Measurements from ENCODE around the gene LRRC41.
"Not testable (repeated sequence)": the region's sequence is repeated elsewhere in the genome, so short reads cannot be mapped to it uniquely, and the experiment has no call there.

The LRRC41 gene

GRCh38 chr1:46246136-46246535 lies 57.3 kb downstream of the LRRC41 start:
- peak overlapping the region; percentile 89 for H3K4me3 Mint-ChIP-seq
- ATAC-seq; H3K9me3 Mint-ChIP-seq; DNase-seq (ENCODE audit: low spot score in 2 of 2): not testable (repeated sequence)
- H3K4me1 Mint-ChIP-seq: peaks cover 27% of the 10 kb centered on the region
- peak overlapping the region; percentile 93 for H3K27ac Mint-ChIP-seq
- peaks cover 38% of the 10 kb centered on the region for H3K36me3 Mint-ChIP-seq

GRCh38 chr1:46244656-46245371 lies 58.6 kb downstream of the LRRC41 start:
- no peak for ATAC-seq
- peaks cover 27% of the 10 kb centered on the region for H3K4me1 Mint-ChIP-seq
- peaks cover 25% of the 10 kb centered on the region for H3K36me3 Mint-ChIP-seq
- no peak overlapping the region for H3K27ac Mint-ChIP-seq
- no peak overlapping the region for H3K4me3 Mint-ChIP-seq
- no peaks in the 10 kb centered on the region for H3K9me3 Mint-ChIP-seq
- DNase-seq (ENCODE audit: low spot score in 2 of 2): no peak

DNA sequence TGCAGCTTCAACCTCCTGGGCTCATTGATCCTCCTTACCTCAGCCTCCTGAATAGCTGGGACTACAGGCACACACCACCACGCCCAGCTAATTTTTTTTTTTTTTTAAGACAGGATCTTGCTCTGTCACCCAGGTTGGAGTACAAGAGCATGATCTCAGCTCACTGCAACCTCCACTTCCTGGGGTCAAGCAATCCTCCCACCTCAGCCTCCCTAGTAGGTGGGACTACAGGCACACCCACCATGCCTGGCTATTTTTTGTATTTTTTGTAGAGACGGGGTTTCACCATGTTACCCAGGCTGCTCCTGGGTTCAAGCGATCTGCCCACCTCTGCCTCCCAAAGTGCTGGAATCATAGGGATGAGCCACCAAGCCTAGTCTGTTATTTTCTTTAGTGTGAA lies 59.6 kb downstream of the LRRC41 start:
- not testable (repeated sequence) for H3K4me3 Mint-ChIP-seq; DNase-seq (ENCODE audit: low spot score in 2 of 2); H3K27ac Mint-ChIP-seq; ATAC-seq; H3K9me3 Mint-ChIP-seq
- Mint-ChIP-seq H3K36me3 (peaks cover 15% of the 10 kb centered on the region), H3K4me1 (peaks cover 23% of the 10 kb centered on the region)

DNA sequence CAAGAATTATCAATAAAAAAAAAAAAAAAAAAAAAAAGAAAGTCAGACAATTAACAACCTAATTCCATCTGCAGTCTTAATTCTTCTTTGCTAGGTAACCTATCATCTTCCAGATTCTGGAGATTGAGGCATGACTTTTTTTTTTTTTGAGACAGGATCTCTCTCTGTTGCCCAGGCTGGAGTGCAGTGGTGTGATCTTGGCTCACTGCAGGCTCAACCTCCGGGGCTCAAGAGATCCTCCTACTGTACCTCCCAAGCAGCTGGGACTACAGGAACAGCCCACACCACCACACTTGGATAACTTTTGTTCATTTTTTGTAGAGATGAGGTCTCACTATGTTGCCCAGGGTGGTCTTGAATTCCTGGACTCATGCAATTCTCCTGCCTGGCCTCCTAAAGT lies 60.5 kb downstream of the LRRC41 start:
- Mint-ChIP-seq H3K4me3 (no peak overlapping the region), H3K36me3 (peaks cover 6% of the 10 kb centered on the region), H3K4me1 (peaks cover 14% of the 10 kb centered on the region), H3K9me3 (no peaks in the 10 kb centered on the region), H3K27ac (no peak overlapping the region)
- ATAC-seq (no peak), DNase-seq (ENCODE audit: low spot score in 2 of 2) (no peak)

- ATAC-seq; H3K4me3 Mint-ChIP-seq; DNase-seq (ENCODE audit: low spot score in 2 of 2); H3K9me3 Mint-ChIP-seq; H3K36me3 Mint-ChIP-seq; H3K27ac Mint-ChIP-seq; H3K4me1 Mint-ChIP-seq: not testable (repeated sequence)
These were observed 61.7 kb downstream of the LRRC41 start for GRCh38 chr1:46241733-46242132.

DNA sequence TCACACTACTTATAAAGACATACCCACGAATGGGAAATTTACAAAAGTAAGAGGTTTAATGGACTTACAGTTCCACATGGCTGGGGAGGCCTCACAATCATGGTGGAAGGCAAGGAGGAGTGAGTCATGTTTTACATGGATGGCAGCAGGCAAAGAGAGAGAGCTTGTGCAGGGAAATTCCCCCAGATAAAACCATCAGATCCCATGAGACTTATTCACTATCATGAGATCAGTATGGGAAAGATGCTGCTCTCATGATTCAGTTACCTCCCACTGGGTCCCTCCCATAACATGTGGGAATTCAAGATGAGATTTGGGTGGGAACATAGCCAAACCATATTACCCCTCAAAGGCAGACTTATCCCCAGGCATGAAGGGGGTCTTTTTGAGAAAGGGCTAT lies 64.6 kb downstream of the LRRC41 start:
- H3K9me3 Mint-ChIP-seq; H3K4me1 Mint-ChIP-seq; H3K4me3 Mint-ChIP-seq; H3K27ac Mint-ChIP-seq; ATAC-seq; H3K36me3 Mint-ChIP-seq; DNase-seq (ENCODE audit: low spot score in 2 of 2): not testable (repeated sequence)

- no peak overlapping the region for H3K4me3 Mint-ChIP-seq
- DNase-seq (ENCODE audit: low spot score in 2 of 2): no peak
- ATAC-seq: no peak
- H3K27ac Mint-ChIP-seq: no peak overlapping the region
- no peaks in the 10 kb centered on the region for H3K4me1 Mint-ChIP-seq
- no peaks in the 10 kb centered on the region for H3K9me3 Mint-ChIP-seq
- no peaks in the 10 kb centered on the region for H3K36me3 Mint-ChIP-seq
These were observed 66.5 kb downstream of the LRRC41 start for GRCh38 chr1:46236882-46237281.

DNA sequence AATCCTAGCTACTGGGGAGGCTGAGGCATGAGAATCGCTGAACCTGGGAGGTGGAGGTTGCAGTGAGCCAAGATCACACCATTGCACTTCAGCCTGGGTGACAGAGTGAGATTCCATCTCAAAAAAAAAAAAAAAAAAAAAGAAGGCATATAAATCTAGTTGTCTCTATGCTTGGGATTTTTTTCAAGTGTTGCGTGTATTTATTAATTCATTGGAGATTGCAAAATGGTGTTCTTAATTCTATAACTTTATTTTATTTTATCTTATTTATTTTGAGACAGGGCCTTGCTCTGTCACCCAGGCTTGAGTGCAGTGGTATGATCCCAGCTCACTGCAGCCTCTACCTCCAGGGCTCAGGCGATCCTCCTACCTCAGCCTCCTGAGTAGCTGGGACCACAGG lies 72.2 kb downstream of the LRRC41 start:
- not testable (repeated sequence) for DNase-seq (ENCODE audit: low spot score in 2 of 2); H3K27ac Mint-ChIP-seq; H3K9me3 Mint-ChIP-seq; ATAC-seq; H3K4me1 Mint-ChIP-seq; H3K4me3 Mint-ChIP-seq; H3K36me3 Mint-ChIP-seq

Measured in stimulated activated effector memory CD8-positive, alpha-beta T cell treated with anti-CD3 and anti-CD28 coated beads, Interleukin-12 subunit alpha, Interleukin-12 subunit beta, amount 100 ng/mL, for 72 hours (primary cell).